WERI-Rb-1 (cell line): ENCODE measurements around the gene VGLL4.
A peak's percentile ranks its signal among the peaks of the same experiment; 100 is the strongest.

ENCODE experiments used
- DNase-seq: peaks from one replicate; pipeline ENCODE4 v3.0.0-alpha.2; 2020
- H3K27ac ChIP-seq: fragments of 250-450 bp; sonication (Bioruptor Pico); 2 replicates; pipeline ENCODE4 v1.5.1; 2020; ENCODE audit warnings: mild to moderate bottlenecking, moderate library complexity
- H3K27me3 ChIP-seq: fragments of 250-450 bp; sonication (Bioruptor Pico); 2 replicates; pipeline ENCODE4 v1.5.1; 2021; ENCODE audit warnings: mild to moderate bottlenecking, low read depth, moderate library complexity; ENCODE audit not compliant: insufficient read depth, severe bottlenecking
- H3K36me3 ChIP-seq: fragments of 250-450 bp; sonication (Bioruptor Pico); 2 replicates; pipeline ENCODE4 v1.5.1; 2020; ENCODE audit warnings: mild to moderate bottlenecking, moderate library complexity
- H3K4me3 ChIP-seq: 2 replicates; pipeline ENCODE4 v1.5.1; 2011; ENCODE audit warnings: low read depth, mild to moderate bottlenecking, control low read depth, low read length
- H3K9me3 ChIP-seq: fragments of 250-450 bp; sonication (Bioruptor Pico); 2 replicates; pipeline ENCODE4 v1.5.1; 2021; ENCODE audit warnings: mild to moderate bottlenecking, moderate library complexity; ENCODE audit not compliant: severe bottlenecking
- CTCF ChIP-seq: IDR thresholded peaks from 2 replicates; pipeline ENCODE4 v1.5.1; 2011; ENCODE audit warnings: low read depth, mild to moderate bottlenecking, control low read depth, inconsistent platforms, low read length

Gene VGLL4

GRCh38 chr3:11563159-11563864, 80.4 kb downstream of the VGLL4 start:
- Histone ChIP-seq H3K9me3 (no peaks in the 10 kb centered on the region), H3K27ac (peak overlapping the region; percentile 77), H3K27me3 (no peaks in the 10 kb centered on the region), H3K36me3 (peaks cover 94% of the 10 kb centered on the region), H3K4me3 (no peak overlapping the region)
- DNase-seq = no peak
- TF ChIP-seq CTCF = no peak

GRCh38 chr3:11562277-11562881, 81.3 kb downstream of the VGLL4 start:
- Histone ChIP-seq H3K9me3 (no peaks in the 10 kb centered on the region), H3K36me3 (peaks cover 91% of the 10 kb centered on the region), H3K27me3 (no peaks in the 10 kb centered on the region), H3K4me3 (no peak overlapping the region), H3K27ac (peak overlapping the region; percentile 77)
- TF ChIP-seq CTCF = no peak
- DNase-seq = no peak

- no peak overlapping the region for H3K4me3 ChIP-seq
- no peaks in the 10 kb centered on the region for H3K27me3 ChIP-seq
- peaks cover 88% of the 10 kb centered on the region for H3K36me3 ChIP-seq
- no peak for DNase-seq
- TF ChIP-seq CTCF = no peak
- H3K27ac ChIP-seq = peak overlapping the region; percentile 77
- no peaks in the 10 kb centered on the region for H3K9me3 ChIP-seq
Measured at GRCh38 chr3:11560746-11561145, 83.0 kb downstream of the VGLL4 start.

GRCh38 chr3:11559816-11560633, 83.7 kb downstream of the VGLL4 start:
- DNase-seq = no peak
- H3K27me3 ChIP-seq = no peaks in the 10 kb centered on the region
- peak overlapping the region; percentile 77 for H3K27ac ChIP-seq
- peaks cover 84% of the 10 kb centered on the region for H3K36me3 ChIP-seq
- no peak overlapping the region for H3K4me3 ChIP-seq
- TF ChIP-seq CTCF = no peak
- H3K9me3 ChIP-seq = no peaks in the 10 kb centered on the region

GRCh38 chr3:11558918-11559815, 84.5 kb downstream of the VGLL4 start:
- peak overlapping the region; percentile 77 for H3K27ac ChIP-seq
- no peaks in the 10 kb centered on the region for H3K27me3 ChIP-seq
- DNase-seq = no peak
- TF ChIP-seq CTCF = no peak
- H3K9me3 ChIP-seq = no peaks in the 10 kb centered on the region
- H3K4me3 ChIP-seq = no peak overlapping the region
- H3K36me3 ChIP-seq = peaks cover 84% of the 10 kb centered on the region
